PFSK-1 (cell line): ENCODE data around the gene OPRPN.

Source experiments
- FOXP2 ChIP-seq: optimal IDR thresholded peaks from 2 replicates; pipeline ENCODE3; 2011; ENCODE audit warnings: borderline replicate concordance, control low read depth, inconsistent platforms; ENCODE audit not compliant: insufficient read depth; ENCODE audit errors: extremely low read length, extremely low read depth
- POLR2AphosphoS5 ChIP-seq: IDR thresholded peaks from 2 replicates; pipeline ENCODE4 v1.6.1; 2012; ENCODE audit warnings: low read depth, mild to moderate bottlenecking, control low read depth, low read length, moderate library complexity
- SIN3A ChIP-seq: IDR thresholded peaks from 2 replicates; pipeline ENCODE4 v1.6.1; 2012; ENCODE audit warnings: mild to moderate bottlenecking, low read length, moderate library complexity, borderline replicate concordance; ENCODE audit not compliant: insufficient read depth
- TAF1 ChIP-seq: IDR thresholded peaks from 2 replicates; pipeline ENCODE4 v1.6.1; 2012; ENCODE audit warnings: low read length, control low read depth, borderline replicate concordance; ENCODE audit not compliant: insufficient read depth
- TF ChIP-seq, protein P1 (sequence below), 2 experiments: IDR thresholded peaks; 2 replicates each; pipeline versions ENCODE4 v1.6.1 to v1.8.0; 2011 to 2012; ENCODE audit warnings: low read depth in 2 of 2, low read length in 2 of 2, control low read depth in 1 of 2, inconsistent platforms in 1 of 2, mild to moderate bottlenecking in 1 of 2, moderate library complexity in 1 of 2; ENCODE audit not compliant: insufficient read depth in 1 of 2

DNA sequence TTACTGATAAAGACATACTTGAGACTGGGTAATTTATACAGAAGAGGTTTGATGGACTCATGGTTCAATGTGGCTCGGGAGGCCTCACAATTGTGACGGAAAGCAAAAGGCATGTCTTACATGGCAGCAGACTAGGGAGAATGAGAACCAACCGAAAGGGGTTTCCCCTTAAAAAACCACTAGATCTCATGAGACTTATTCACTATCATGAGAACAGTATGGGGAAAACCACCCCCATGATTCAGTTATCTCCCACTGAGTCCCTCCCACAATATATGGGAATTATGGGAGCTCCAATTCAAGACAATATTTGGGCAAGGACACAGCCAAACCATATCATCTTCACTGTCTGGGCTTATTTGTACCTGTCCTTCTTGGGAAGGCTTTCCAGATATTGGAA lies 51.5 kb downstream of the OPRPN start:
- TF ChIP-seq TAF1 (no peak), POLR2AphosphoS5 (no peak), SIN3A (no peak), FOXP2 (no peak)
- TF ChIP-seq, protein P1, sequence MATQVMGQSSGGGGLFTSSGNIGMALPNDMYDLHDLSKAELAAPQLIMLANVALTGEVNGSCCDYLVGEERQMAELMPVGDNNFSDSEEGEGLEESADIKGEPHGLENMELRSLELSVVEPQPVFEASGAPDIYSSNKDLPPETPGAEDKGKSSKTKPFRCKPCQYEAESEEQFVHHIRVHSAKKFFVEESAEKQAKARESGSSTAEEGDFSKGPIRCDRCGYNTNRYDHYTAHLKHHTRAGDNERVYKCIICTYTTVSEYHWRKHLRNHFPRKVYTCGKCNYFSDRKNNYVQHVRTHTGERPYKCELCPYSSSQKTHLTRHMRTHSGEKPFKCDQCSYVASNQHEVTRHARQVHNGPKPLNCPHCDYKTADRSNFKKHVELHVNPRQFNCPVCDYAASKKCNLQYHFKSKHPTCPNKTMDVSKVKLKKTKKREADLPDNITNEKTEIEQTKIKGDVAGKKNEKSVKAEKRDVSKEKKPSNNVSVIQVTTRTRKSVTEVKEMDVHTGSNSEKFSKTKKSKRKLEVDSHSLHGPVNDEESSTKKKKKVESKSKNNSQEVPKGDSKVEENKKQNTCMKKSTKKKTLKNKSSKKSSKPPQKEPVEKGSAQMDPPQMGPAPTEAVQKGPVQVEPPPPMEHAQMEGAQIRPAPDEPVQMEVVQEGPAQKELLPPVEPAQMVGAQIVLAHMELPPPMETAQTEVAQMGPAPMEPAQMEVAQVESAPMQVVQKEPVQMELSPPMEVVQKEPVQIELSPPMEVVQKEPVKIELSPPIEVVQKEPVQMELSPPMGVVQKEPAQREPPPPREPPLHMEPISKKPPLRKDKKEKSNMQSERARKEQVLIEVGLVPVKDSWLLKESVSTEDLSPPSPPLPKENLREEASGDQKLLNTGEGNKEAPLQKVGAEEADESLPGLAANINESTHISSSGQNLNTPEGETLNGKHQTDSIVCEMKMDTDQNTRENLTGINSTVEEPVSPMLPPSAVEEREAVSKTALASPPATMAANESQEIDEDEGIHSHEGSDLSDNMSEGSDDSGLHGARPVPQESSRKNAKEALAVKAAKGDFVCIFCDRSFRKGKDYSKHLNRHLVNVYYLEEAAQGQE (IDR thresholded peaks at IDR 0.05; ENCODE audit: insufficient read depth in 1 of 2, low read depth in 2 of 2, low read length in 2 of 2), result no peak
